Activated naive CD4-positive, alpha-beta T cell treated with anti-CD3 and anti-CD28 coated beads, Interleukin-2, amount 50 U/mL, for 72 hours (primary cell): ENCODE results near the gene OLA1. TPM values are rescaled to one million over a fixed set of nuclear protein-coding genes. Genes with fewer than 3 reads are reported as not detected.
A peak's percentile ranks its signal among the peaks of the same experiment; 100 is the strongest.

ENCODE experiments used
- ATAC-seq, 2 donors: fragments of 150-1000 bp; cut with Tn5 transposase; 2 replicates each; pipeline ENCODE4 v1.10.0; 2021; ENCODE audit warnings: mild to moderate bottlenecking in 2 of 2, moderate library complexity in 2 of 2
- DNase-seq, 2 donors: peaks; one replicate each; pipeline ENCODE4 v3.0.0; 2021 to 2022; ENCODE audit warnings: low spot score in 2 of 2
- H3K27ac Mint-ChIP-seq, 2 donors: one replicate each; pipeline ENCODE4 v1.8.0; 2022; ENCODE audit warnings: mild to moderate bottlenecking in 2 of 2, mixed read lengths in 2 of 2
- H3K36me3 Mint-ChIP-seq, 2 donors: one replicate each; pipeline ENCODE4 v1.8.0; 2022; ENCODE audit warnings: mixed read lengths in 2 of 2
- H3K9me3 Mint-ChIP-seq, 2 donors: one replicate each; pipeline ENCODE4 v1.8.0; 2022; ENCODE audit warnings: mixed read lengths in 2 of 2
- total RNA-seq, 2 donors: library from RNA; stranded (reverse); gene quantifications; one replicate each; pipeline ENCODE4 v1.2.3, GENCODE V29; 2022

OLA1 gene
- total RNA-seq, 2 donors from 2014 or later, result 128 to 139 TPM

GRCh38 chr2:174198846-174199564, 49.3 kb downstream of the OLA1 start:
- DNase-seq (no peak), ATAC-seq (no peak)
- no peak overlapping the region for H3K27ac Mint-ChIP-seq
- no peaks in the 10 kb centered on the region for H3K9me3 Mint-ChIP-seq
- no peaks in the 10 kb centered on the region for H3K36me3 Mint-ChIP-seq

GRCh38 chr2:174195253-174195652, 53.1 kb downstream of the OLA1 start:
- Mint-ChIP-seq H3K36me3 (no peaks in the 10 kb centered on the region), H3K9me3 (no peaks in the 10 kb centered on the region), H3K27ac (no peak overlapping the region)
- DNase-seq (no peak), ATAC-seq (no peak)

- no peaks in the 10 kb centered on the region for H3K9me3 Mint-ChIP-seq
These were observed 54.6 kb downstream of the OLA1 start for GRCh38 chr2:174193737-174194136.

GRCh38 chr2:174192664-174193063, 55.7 kb downstream of the OLA1 start:
- no peak for DNase-seq
- Mint-ChIP-seq H3K36me3 (no peaks in the 10 kb centered on the region), H3K27ac (no peak overlapping the region), H3K9me3 (no peaks in the 10 kb centered on the region)
- no peak for ATAC-seq

More at GRCh38 chr2:174193737-174194136, 54.6 kb downstream of the OLA1 start:
- no peaks in the 10 kb centered on the region for H3K36me3 Mint-ChIP-seq
- ATAC-seq (no peak), DNase-seq (no peak)
- H3K27ac Mint-ChIP-seq, result no peak overlapping the region

GRCh38 chr2:174191342-174192074, 56.8 kb downstream of the OLA1 start:
- no peak overlapping the region for H3K27ac Mint-ChIP-seq
- H3K36me3 Mint-ChIP-seq, result no peaks in the 10 kb centered on the region
- no peak for ATAC-seq
- no peaks in the 10 kb centered on the region for H3K9me3 Mint-ChIP-seq
- DNase-seq, result no peak

GRCh38 chr2:174184915-174185314, 63.4 kb downstream of the OLA1 start:
- H3K9me3 Mint-ChIP-seq, result no peaks in the 10 kb centered on the region
- peaks cover 7 to 8% of the 10 kb centered on the region in 2 donors for H3K36me3 Mint-ChIP-seq
- no peak for ATAC-seq
- DNase-seq, result no peak
- peak overlapping the region in 1 of 2 donors; percentile 41 for H3K27ac Mint-ChIP-seq

- Mint-ChIP-seq H3K36me3 (peaks cover 7 to 8% of the 10 kb centered on the region in 2 donors), H3K27ac (no peak overlapping the region), H3K9me3 (no peaks in the 10 kb centered on the region)
- ATAC-seq (no peak), DNase-seq (no peak)
These were observed 63.8 kb downstream of the OLA1 start for GRCh38 chr2:174184504-174184903.

- no peaks in the 10 kb centered on the region for H3K9me3 Mint-ChIP-seq
- DNase-seq, result no peak
- H3K36me3 Mint-ChIP-seq, result peaks cover 7 to 8% of the 10 kb centered on the region in 2 donors
- H3K27ac Mint-ChIP-seq, result no peak overlapping the region
- no peak for ATAC-seq
These were observed 65.3 kb downstream of the OLA1 start for GRCh38 chr2:174183076-174183475.

- no peak for DNase-seq
- ATAC-seq, result no peak
- Mint-ChIP-seq H3K9me3 (no peaks in the 10 kb centered on the region), H3K27ac (no peak overlapping the region), H3K36me3 (peaks cover 7 to 17% of the 10 kb centered on the region in 2 donors)
These were observed 67.0 kb downstream of the OLA1 start for GRCh38 chr2:174181368-174181767.

- DNase-seq, result no peak
- peaks cover 7 to 21% of the 10 kb centered on the region in 2 donors for H3K36me3 Mint-ChIP-seq
- ATAC-seq, result no peak
- H3K9me3 Mint-ChIP-seq, result peaks cover 0 to 3% of the 10 kb centered on the region in 2 donors
- H3K27ac Mint-ChIP-seq, result no peak overlapping the region
These were observed 67.6 kb downstream of the OLA1 start for GRCh38 chr2:174180726-174181236.

- no peak for DNase-seq
- H3K36me3 Mint-ChIP-seq, result peaks cover 12 to 26% of the 10 kb centered on the region in 2 donors
- peaks cover 0 to 5% of the 10 kb centered on the region in 2 donors for H3K9me3 Mint-ChIP-seq
- no peak overlapping the region for H3K27ac Mint-ChIP-seq
- ATAC-seq, result no peak
These were observed 68.1 kb downstream of the OLA1 start for GRCh38 chr2:174180165-174180724.

- Mint-ChIP-seq H3K36me3 (peaks cover 28 to 44% of the 10 kb centered on the region in 2 donors), H3K27ac (no peak overlapping the region)
- no peak for ATAC-seq
These were observed 70.9 kb downstream of the OLA1 start for GRCh38 chr2:174177316-174177890.

GRCh38 chr2:174176898-174177297, 71.4 kb downstream of the OLA1 start:
- no peak overlapping the region for H3K27ac Mint-ChIP-seq
- peaks cover 33 to 49% of the 10 kb centered on the region in 2 donors for H3K36me3 Mint-ChIP-seq
- H3K9me3 Mint-ChIP-seq, result peaks cover 24 to 30% of the 10 kb centered on the region in 2 donors
- DNase-seq (no peak), ATAC-seq (peak; percentile 29 to 46)

More at GRCh38 chr2:174177316-174177890, 70.9 kb downstream of the OLA1 start:
- no peak for DNase-seq
- H3K9me3 Mint-ChIP-seq, result peaks cover 19 to 25% of the 10 kb centered on the region in 2 donors

- Mint-ChIP-seq H3K36me3 (peaks cover 42 to 69% of the 10 kb centered on the region in 2 donors), H3K27ac (no peak overlapping the region), H3K9me3 (peaks cover 32 to 43% of the 10 kb centered on the region in 2 donors)
- no peak for ATAC-seq
- no peak for DNase-seq
These were observed 73.6 kb downstream of the OLA1 start for GRCh38 chr2:174174741-174175140.

- peaks cover 46 to 50% of the 10 kb centered on the region in 2 donors for H3K9me3 Mint-ChIP-seq
- H3K36me3 Mint-ChIP-seq, result peaks cover 56 to 88% of the 10 kb centered on the region in 2 donors
- no peak for ATAC-seq
- peak overlapping the region in 1 of 2 donors; percentile 85 for H3K27ac Mint-ChIP-seq
- no peak for DNase-seq
These were observed 75.5 kb downstream of the OLA1 start for GRCh38 chr2:174172802-174173355.

- Mint-ChIP-seq H3K27ac (no peak overlapping the region), H3K9me3 (peaks cover 49 to 53% of the 10 kb centered on the region in 2 donors), H3K36me3 (peaks cover 60 to 86% of the 10 kb centered on the region in 2 donors)
These were observed 76.5 kb downstream of the OLA1 start for GRCh38 chr2:174171686-174172445.

More at GRCh38 chr2:174171686-174172445, 76.5 kb downstream of the OLA1 start:
- ATAC-seq, result no peak
- no peak for DNase-seq
